ENCODE results near the gene ANKRD63.

The ANKRD63 gene, protein sequence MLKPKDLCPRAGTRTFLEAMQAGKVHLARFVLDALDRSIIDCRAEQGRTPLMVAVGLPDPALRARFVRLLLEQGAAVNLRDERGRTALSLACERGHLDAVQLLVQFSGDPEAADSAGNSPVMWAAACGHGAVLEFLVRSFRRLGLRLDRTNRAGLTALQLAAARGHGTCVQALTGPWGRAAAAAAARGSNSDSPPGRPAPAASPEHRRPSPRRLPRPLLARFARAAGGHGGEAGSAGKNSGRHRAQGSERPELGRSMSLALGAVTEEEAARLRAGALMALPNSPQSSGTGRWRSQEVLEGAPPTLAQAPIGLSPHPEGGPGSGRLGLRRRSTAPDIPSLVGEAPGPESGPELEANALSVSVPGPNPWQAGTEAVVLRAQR

DNA sequence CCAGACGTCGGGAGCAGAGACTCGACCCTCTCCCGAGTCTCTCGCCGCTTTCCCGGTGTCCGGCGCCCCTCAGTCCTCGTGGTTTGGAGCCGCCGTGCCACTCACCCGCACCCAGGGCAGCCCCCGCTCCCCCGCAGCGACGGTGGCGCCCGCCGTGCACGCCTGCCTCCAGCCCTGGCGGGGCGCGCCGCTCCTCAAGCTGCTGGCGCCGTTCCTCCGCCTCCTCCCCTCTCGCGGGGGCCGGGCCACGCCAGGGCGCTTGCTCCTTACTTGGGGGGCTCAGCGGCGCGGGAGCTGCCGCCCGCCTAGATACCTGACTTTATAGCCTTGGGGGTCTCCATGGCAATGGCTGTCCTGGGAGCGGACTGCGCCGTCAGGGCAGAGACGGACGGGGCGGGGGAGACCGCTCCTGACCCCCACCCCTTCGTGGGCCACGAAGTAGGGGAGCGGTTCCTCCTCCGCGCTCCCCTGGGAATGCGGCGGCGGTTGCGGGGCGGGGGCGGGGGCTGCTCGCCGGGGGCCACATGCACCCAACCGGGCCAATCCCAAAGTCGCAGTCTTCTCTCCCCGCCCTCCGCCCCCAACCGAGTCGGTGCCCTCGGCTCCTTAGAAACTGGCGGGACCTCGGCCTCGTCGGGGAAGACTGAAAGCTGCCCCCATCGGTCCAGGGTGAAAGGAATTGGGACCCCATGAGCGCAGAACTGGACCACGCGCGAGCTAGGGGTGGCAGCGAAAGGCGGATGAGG is at the start of gene ANKRD63:
TSS of gene ANKRD63 (minus strand) at position 196 of the 746 bp plus-strand sequence. CDS start 478 bp downstream, outside the sequence.
- DNase-seq: peak in 3 of 58 donors; percentile 31 to 60 (median 44)

DNA sequence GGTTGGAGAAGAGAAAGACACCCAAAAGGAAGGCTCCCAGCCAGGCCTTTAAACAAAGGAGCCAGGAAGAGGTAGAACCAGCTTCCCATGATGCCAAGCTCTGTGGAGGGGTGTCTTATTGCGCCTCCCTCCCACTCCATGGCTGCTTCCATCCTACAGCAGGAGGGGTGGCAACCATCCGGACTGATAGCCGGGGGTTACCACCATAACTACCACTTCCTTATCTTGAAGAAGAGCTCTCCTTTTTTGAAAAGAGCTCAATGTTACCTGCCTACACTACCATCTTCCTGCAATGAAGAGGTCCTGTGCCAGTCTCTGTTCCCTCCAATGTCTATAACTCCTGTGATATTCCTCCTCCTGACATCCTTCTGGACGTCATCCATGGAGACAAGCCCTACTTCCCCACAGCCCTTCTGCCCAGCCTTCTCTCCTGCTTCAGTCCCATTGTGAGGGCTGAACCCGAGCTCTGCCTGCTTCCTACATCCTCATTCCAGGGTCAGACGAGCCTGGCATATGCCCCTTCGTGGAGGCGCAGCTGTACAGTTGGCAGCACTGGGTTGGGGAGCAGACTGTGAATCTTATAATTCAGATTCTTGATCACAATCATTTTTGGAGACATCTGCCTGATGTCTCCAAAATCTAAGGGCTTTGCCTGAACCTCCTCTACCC is 49.4 kb upstream of the ANKRD63 start:
- DNase-seq: no peak

DNA sequence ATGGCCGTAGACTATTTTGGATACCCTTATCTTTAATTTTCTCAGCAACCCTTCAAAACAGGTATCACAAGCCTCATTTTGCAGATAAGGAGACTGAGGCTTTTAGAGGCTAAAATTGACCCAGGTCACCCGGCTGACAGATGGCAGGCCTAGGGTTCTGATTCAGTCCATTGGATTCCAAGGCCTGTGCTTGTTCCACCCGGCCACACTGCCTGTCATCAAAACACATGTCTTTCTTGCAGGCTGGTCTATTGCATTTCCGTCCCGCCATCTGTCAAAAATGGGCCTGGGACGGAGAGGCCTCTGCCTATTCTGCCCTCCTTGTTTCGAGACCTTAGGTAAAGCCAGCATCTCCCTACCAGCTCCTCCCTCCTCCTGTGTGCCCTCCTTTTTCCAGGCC is 48.8 kb upstream of the ANKRD63 start:
- DNase-seq: no peak

- DNase-seq: no peak
Observed at GRCh38 chr15:40331026-40331425, 48.2 kb upstream of the ANKRD63 start.

DNA sequence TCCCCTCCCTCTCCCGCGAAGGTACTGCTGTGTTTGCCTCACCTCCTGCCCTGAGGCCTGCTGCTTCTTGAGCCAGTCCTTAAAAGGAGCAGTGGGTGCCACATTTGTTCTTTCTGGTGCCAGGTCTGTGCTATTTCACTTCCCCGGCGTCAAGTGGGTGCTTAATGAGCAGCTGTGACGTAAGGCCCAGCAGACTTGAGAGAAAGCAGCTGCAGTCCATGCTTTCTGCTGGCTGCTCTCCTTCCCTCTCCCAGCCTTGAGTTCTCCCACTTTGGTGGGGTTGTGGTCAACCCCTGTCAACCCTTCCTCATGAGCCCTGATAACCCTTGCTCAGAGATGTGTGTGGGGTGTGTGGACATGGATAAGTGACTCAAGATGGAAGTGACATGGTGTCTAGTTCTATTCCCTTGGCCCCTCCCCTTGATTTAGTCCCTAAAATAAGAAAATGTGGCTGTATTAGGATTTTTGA is 47.5 kb upstream of the ANKRD63 start:
- peak in 21 of 58 donors; percentile 6 to 56 (median 28) for DNase-seq

DNA sequence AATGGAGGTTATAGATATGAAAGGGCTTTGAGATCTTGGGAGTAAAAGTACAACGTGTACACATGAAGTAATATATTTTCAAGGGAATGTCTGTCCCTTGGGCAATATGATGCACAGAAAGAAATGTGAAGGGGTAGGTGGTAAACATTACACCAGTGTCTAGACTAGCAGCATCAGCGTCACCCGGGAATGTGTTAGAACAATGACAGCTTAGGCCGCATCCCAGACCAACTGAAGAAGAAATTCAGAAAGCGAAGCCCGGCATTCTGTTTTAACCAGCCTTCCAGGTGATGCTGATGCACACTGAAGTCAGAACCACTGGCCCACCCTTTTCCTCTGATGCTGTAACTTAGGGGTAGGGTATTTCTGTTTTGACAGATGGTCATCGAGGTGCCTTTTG is 46.9 kb upstream of the ANKRD63 start:
- DNase-seq: no peak

DNA sequence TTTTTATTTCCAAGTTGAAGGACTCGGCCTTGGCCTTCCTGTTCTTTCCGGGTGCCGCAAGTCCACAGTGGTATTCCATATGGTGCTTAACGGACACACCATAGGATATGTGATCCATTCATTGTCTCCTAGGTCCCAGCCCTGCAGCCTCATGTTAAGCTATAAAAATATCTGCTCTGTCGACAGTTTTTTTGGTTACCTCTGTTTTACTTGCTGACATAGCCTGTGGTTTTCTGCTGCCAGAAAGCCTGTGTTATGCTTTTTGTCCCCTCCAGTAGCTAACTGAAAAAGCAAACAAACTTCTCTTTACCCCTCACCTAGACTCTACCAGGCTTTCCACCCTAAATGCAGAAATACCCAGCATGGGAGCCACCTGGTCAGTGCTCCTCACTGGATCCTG is 45.9 kb upstream of the ANKRD63 start:
- DNase-seq: no peak

- DNase-seq: no peak
Observed at GRCh38 chr15:40328176-40328575, 45.3 kb upstream of the ANKRD63 start.

DNA sequence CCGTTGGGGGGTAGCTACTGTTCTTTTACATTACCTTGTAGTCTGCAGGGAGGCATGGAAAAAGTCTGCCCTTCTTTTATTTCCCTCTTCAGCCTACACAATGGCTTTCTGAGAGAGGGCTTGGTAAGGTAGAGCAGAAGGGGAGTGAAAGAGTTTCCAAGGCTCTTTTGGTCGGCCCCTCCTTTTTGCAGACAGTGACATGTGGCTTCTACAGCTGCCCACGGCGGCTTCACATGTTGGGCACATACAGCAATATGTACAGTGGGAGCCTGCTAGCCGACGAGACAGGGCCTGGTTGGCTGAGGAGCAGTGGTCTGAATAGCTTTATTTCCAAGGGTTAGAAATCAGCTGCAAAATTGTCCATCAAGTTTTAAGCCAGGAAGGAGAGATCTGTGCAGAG is 44.6 kb upstream of the ANKRD63 start:
- peak in 1 of 58 donors; percentile 5 for DNase-seq

- no peak for DNase-seq
Observed at GRCh38 chr15:40325700-40326099, 42.8 kb upstream of the ANKRD63 start.

- DNase-seq: no peak
Observed at GRCh38 chr15:40325188-40325587, 42.3 kb upstream of the ANKRD63 start.

- DNase-seq: peak in 6 of 58 donors; percentile 13 to 52 (median 32)
Observed at GRCh38 chr15:40323953-40324937, 41.4 kb upstream of the ANKRD63 start.

DNA sequence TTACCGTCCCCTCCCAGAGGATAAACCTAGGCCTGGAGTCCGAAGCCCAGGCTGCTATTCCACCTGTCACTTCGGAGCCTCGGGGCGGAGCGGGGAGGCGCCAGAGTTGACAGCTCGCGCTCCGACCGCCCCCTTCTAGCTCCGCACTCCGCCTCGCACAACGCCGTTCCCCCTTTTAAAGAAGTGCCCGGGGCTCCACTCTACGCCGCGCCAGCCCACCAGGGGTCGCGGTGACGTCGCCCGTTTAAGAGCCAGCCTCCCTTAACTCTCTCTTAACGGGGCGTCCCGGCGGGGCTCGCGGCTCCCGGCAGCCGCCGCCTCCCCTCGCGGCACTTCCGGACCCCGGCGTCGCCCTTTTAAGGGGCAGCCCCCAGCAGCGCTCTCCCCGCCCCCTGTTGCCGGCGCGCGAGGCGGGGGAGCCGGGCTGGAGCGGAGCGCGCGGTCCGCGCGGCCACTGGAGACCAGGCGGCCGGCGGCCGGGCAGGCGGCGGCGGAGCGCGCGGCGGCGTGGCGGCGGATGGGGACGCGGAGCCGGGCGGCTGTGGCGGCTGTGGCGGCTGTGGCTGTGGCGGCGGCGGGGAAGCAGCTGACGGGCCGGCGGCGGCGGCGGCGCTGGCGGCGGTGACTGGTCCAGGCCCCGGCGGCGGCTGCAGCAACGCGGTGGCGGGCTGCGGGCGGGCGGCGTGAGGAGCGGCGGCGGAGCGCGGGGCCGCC is 40.5 kb upstream of the ANKRD63 start, which contains the start of gene INAFM2:
TSS of gene INAFM2 (plus strand) at position 454 of the 714 bp plus-strand sequence. CDS start 364 bp downstream, outside the sequence.
- DNase-seq: peak; percentile 41 to 94 (median 80)

GRCh38 chr15:40322531-40323238 is 39.8 kb upstream of the ANKRD63 start:
- DNase-seq: peak in 3 of 58 donors; percentile 48 to 54 (median 49)

DNA sequence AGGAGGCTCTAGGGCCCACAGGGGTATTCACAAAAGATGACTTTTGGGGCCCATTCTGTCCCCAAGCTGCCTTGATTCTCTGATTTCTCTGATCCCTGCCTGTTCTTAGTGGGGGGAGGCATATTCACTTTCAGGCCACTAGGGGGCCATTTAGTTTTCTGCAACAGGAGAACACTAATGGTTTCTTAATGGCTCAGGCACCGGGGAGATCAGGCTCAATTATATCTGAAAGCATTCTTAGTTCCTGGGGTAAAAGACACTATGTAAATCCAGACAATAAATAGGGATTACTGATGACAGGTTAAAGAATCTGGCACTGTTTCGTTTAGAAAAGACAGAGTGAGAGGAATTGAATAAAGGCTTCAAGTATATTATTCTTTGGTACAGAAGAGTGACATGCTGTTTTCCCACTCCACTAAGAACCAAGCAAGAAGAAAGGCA is 38.1 kb upstream of the ANKRD63 start:
- peak in 30 of 58 donors; percentile 6 to 68 (median 34) for DNase-seq

- no peak for DNase-seq
Observed at GRCh38 chr15:40320409-40320808, 37.5 kb upstream of the ANKRD63 start.

DNA sequence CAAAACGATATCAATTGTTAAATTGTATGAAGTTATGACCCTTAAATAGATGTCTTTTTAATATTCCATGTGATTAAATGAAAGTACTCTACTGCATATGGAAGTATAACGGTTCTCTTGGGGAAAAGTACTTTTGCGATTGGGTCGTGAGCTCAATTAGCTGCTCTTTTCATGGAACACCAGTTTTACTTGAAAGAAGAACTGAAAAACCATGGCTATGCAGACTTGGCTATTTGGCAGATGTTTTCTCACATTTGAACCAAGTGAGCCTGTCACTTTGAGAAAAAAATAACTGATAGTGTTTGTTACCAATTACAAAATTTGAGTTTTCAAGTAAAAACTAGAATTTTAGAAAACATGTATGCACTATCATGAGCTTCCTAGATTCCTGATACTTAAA is 34.7 kb upstream of the ANKRD63 start:
- no peak for DNase-seq

DNA sequence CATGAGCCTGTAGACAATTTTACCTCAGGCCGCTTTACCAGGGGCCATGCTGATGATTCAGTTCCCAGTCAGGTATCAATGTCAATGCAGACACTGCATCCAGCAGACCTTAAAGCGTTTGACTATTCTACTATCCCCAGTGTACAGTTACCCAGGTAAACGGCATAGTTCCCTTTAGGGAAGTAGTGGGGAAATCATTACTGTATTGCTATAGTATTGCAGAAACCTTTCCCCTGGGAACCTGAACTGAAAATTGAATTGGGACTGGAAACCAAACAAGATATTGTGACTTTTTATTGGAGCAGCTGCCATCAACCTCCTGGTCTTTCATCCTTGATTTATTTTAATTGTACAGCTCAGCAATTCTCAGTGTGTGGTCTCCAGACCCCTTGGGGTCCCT is 34.1 kb upstream of the ANKRD63 start:
- DNase-seq: no peak

DNA sequence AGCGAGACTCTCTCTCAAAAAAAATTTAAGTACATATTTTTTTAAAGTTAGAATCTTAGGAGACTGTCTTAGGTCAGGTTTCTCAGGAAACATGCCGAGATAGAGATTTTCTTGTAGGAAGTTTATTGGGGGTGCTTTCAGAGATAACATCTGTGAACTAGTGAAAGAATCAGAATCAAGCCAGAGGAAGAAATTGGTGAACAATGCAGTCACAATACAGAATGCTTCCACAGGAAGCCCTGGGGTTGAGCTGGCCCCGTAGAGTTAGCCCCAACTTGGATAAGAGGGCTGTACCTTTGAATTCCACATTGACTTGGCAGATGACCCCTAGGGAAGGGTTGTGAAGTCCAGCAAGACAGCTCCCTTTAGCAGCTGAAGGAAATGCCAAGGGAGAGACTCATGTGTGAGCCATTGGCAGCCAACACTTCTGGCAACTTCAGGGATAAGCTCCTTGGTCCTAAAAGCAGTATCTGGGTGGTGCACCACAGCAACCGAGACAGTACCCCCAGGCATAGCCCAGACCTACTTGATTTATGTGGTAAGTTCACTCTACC is 31.9 kb upstream of the ANKRD63 start:
- no peak for DNase-seq
